HepG2 (cell line): Measurements from ENCODE around the gene RRP36. TPM values are rescaled to one million over a fixed set of nuclear protein-coding genes. Genes with fewer than 3 reads are reported as not detected.

Experiments used
- BRCA1 ChIP-seq: sonication (generic); formaldehyde crosslinking; IDR thresholded peaks from 2 replicates; pipeline ENCODE4 v1.4.0; 2020; ENCODE audit warnings: missing genetic modification reagents
- EED ChIP-seq: sonication (generic); formaldehyde crosslinking; IDR thresholded peaks from 2 replicates; pipeline ENCODE4 v1.5.0; 2020; ENCODE audit warnings: mild to moderate bottlenecking, missing genetic modification reagents
- ELF4 ChIP-seq: sonication (generic); formaldehyde crosslinking; IDR thresholded peaks from 2 replicates; pipeline ENCODE4 v1.5.0; 2020; ENCODE audit warnings: missing genetic modification reagents, mild to moderate bottlenecking, moderate library complexity, borderline replicate concordance
- FOXA3 ChIP-seq: IDR thresholded peaks from 2 replicates; pipeline ENCODE4 v1.6.1; 2016; ENCODE audit warnings: missing genetic modification reagents, missing compliant biosample characterization
- FOXK2 ChIP-seq: fragments of 450-650 bp; IDR thresholded peaks from 2 replicates; pipeline ENCODE4 v1.6.1; 2016
- HCFC1 ChIP-seq: fragments of 150-350 bp; IDR thresholded peaks from 2 replicates; pipeline ENCODE4 v1.6.1; 2014; ENCODE audit warnings: low read depth, low read length
- KLF13 ChIP-seq: sonication (generic); formaldehyde crosslinking; IDR thresholded peaks from 2 replicates; pipeline ENCODE4 v1.4.0; 2020; ENCODE audit warnings: mild to moderate bottlenecking, missing genetic modification reagents
- MAFG ChIP-seq: sonication (generic); formaldehyde crosslinking; IDR thresholded peaks from 2 replicates; pipeline ENCODE4 v1.5.1; 2020; ENCODE audit warnings: mild to moderate bottlenecking, missing genetic modification reagents
- MAZ ChIP-seq, 2 experiments: sonication (generic) in 1 of 2; formaldehyde crosslinking in 1 of 2; IDR thresholded peaks; 2 replicates each; pipeline versions ENCODE4 v1.5.0 to v1.6.1; 2012 to 2020; ENCODE audit warnings: low read depth in 2 of 2, mild to moderate bottlenecking in 2 of 2, borderline replicate concordance in 1 of 2, improper control_type of control experiment in 1 of 2, low read length in 1 of 2, missing genetic modification reagents in 1 of 2, moderate library complexity in 1 of 2
- NONO ChIP-seq, 2 experiments: fragments of 450-650 bp in 1 of 2; sonication (generic) in 1 of 2; formaldehyde crosslinking in 1 of 2; IDR thresholded peaks in 1 of 2; conservative IDR thresholded peaks in 1 of 2; 2 replicates each; pipeline versions ENCODE4 v1.6.1 to v1.8.0; 2017 to 2022; ENCODE audit warnings: mild to moderate bottlenecking in 1 of 2, missing genetic modification reagents in 1 of 2, moderate library complexity in 1 of 2
- NR2F6 ChIP-seq, 2 experiments: IDR thresholded peaks; 2 replicates each; pipeline ENCODE4 v1.6.1; 2016; ENCODE audit warnings: antibody characterized with exemption in 1 of 2, mild to moderate bottlenecking in 1 of 2
- ONECUT2 ChIP-seq: sonication (generic); formaldehyde crosslinking; IDR thresholded peaks from 2 replicates; pipeline ENCODE4 v1.4.0; 2020; ENCODE audit warnings: missing genetic modification reagents
- PTBP1 ChIP-seq: fragments of 200-400 bp; formaldehyde crosslinking; IDR thresholded peaks from 2 replicates; pipeline ENCODE4 v1.6.1; 2018; ENCODE audit warnings: low read length, low read depth; ENCODE audit not compliant: poor library complexity, severe bottlenecking
- RBM39 ChIP-seq: fragments of 200-400 bp; formaldehyde crosslinking; IDR thresholded peaks from one replicate; pipeline ENCODE4 v1.6.1; 2018; ENCODE audit warnings: antibody characterized with exemption, mild to moderate bottlenecking, low read depth, low read length; ENCODE audit not compliant: poor library complexity, severe bottlenecking
- SRSF1 ChIP-seq: fragments of 200-400 bp; formaldehyde crosslinking; optimal IDR thresholded peaks from 2 replicates; pipeline ENCODE3; 2017; ENCODE audit warnings: mild to moderate bottlenecking, low read depth, low read length, moderate library complexity
- SRY ChIP-seq: sonication (generic); formaldehyde crosslinking; IDR thresholded peaks from 2 replicates; pipeline ENCODE4 v1.8.0; 2022; ENCODE audit warnings: mild to moderate bottlenecking, missing genetic modification reagents
- TSC22D2 ChIP-seq: sonication (generic); formaldehyde crosslinking; IDR thresholded peaks from 2 replicates; pipeline ENCODE4 v1.5.1; 2020; ENCODE audit warnings: missing genetic modification reagents, mild to moderate bottlenecking, borderline replicate concordance
- XRCC5 ChIP-seq: fragments of 200-400 bp; formaldehyde crosslinking; optimal IDR thresholded peaks from 2 replicates; pipeline ENCODE3; 2017; ENCODE audit warnings: mild to moderate bottlenecking, low read length
- ZBTB20 ChIP-seq: sonication (generic); formaldehyde crosslinking; IDR thresholded peaks from 2 replicates; pipeline ENCODE4 v1.8.1; 2023; ENCODE audit warnings: missing genetic modification reagents, low read depth, mild to moderate bottlenecking, borderline replicate concordance
- ZFP36L1 ChIP-seq: sonication (generic); formaldehyde crosslinking; IDR thresholded peaks from 2 replicates; pipeline ENCODE4 v1.8.0; 2022; ENCODE audit warnings: mild to moderate bottlenecking, missing genetic modification reagents, moderate library complexity
- ZNF430 ChIP-seq: sonication (generic); formaldehyde crosslinking; IDR thresholded peaks from 2 replicates; pipeline ENCODE4 v1.9.0; 2021; ENCODE audit warnings: mild to moderate bottlenecking, missing genetic modification reagents
- ZNF564 ChIP-seq: sonication (generic); formaldehyde crosslinking; IDR thresholded peaks from 2 replicates; pipeline ENCODE4 v1.8.1; 2023; ENCODE audit warnings: mild to moderate bottlenecking, missing genetic modification reagents
- ZNF747 ChIP-seq: sonication (generic); formaldehyde crosslinking; IDR thresholded peaks from 2 replicates; pipeline ENCODE4 v1.8.1; 2023; ENCODE audit warnings: missing genetic modification reagents, mild to moderate bottlenecking, borderline replicate concordance
- polyA plus RNA-seq, 8 experiments: library from polyadenylated mRNA; depleted of rRNA in 3 of 8; stranded (reverse) in 7 of 8; unstranded in 1 of 8; fragments of >200 nt; fragmentation: Illumina TruSeq in 4 of 8; extraction: Trizol in 4 of 8; gene quantifications; 2 replicates each; pipeline versions ENCODE4 v1.2.1 to v1.2.3, GENCODE V29; 2011 to 2016; ENCODE audit warnings: low read depth in 4 of 8, missing spikeins in 1 of 8, mixed read lengths in 1 of 8; ENCODE audit not compliant: insufficient read depth in 1 of 8
- total RNA-seq, 5 experiments: library from RNA; depleted of rRNA; stranded (reverse); fragments of >200 nt; fragmentation: Illumina TruSeq; extraction: Trizol; gene quantifications; 2 replicates each; pipeline ENCODE4 v1.2.3, GENCODE V29; 2016; ENCODE audit warnings: low read depth in 1 of 5
- TF ChIP-seq, protein P1 (sequence below): sonication (generic); formaldehyde crosslinking; IDR thresholded peaks from 2 replicates; pipeline ENCODE4 v1.9.0; 2021; ENCODE audit warnings: missing genetic modification reagents, mild to moderate bottlenecking, borderline replicate concordance
- TF ChIP-seq, protein P2 (sequence below): sonication (generic); formaldehyde crosslinking; IDR thresholded peaks from 2 replicates; pipeline ENCODE4 v1.4.0; 2020; ENCODE audit warnings: mild to moderate bottlenecking, missing genetic modification reagents
- TF ChIP-seq, protein P3 (sequence below): fragments of 450-650 bp; IDR thresholded peaks from 2 replicates; pipeline ENCODE4 v1.6.1; 2016

The RRP36 gene
- total and polyA plus RNA-seq, 2 of the 13 experiments (the other 11 are each of a cell fraction or from before 2014, with no cell fraction given) = 29.5 to 144 TPM

DNA sequence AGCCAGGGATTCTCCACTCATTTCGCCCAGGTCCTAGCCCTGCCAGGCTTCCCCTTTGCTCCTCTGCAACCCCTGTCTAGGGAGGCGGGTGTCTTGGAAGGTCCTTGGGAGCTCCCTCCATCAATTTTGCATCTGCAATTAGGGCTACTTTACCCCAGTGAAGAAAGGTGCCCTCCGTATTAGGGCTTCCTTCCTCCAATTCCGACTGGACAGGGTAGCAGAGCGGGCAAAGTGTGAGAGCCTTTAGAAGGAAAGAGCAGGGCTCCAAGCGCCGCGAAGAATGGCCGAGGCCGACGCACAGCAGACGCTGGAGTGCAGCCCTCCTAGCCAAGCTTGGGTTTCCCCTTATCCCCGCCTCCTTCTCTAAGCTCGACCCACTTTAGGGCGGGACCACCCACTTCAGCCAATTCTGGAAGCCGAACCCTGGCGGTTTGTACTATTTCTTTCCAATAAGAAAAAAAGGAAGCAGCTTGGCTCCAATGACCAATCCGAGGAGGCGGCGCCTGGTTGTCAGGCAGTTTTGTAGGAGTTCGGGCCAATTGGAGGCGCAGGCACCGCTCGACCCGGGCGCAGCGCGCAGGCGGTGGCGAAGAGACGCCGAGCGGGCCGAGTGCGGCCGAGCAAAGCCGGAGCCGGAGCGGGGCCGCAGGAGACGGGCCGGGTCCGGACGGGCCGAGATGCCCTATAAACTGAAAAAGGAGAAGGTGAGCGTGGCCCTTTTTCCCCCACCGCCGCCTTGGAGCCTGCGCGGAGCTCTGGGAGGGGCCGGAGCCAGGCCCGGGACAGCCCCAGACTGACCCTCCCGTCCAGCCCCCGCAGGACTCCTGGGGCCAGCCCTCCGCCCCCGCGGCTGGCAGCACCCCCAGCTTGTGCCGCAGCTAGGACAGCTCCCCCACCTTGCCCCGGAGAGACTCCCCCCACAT is 37.2 kb upstream of the RRP36 start, which contains the start of gene PPP2R5D (continued):
- TF ChIP-seq XRCC5 (peak; percentile 78), NONO (IDR thresholded peaks at IDR 0.05) (no peak), NONO (CRISPR knock-in tag; conservative IDR thresholded peaks at IDR 0.05) (no peak), KLF13 (CRISPR knock-in tag) (no peak), ONECUT2 (CRISPR knock-in tag) (no peak), EED (CRISPR knock-in tag) (no peak), ZFP36L1 (no peak), NR2F6 (IDR thresholded peaks at IDR 0.05) (no peak), NR2F6 (CRISPR knock-in tag; IDR thresholded peaks at IDR 0.05) (0 out of 2 replicates have a peak, but pooled peaks have one; percentile 5), ELF4 (CRISPR knock-in tag) (no peak), ZBTB20 (CRISPR knock-in tag) (no peak), BRCA1 (CRISPR knock-in tag) (peak; percentile 85), PTBP1 (no peak), MAFG (CRISPR knock-in tag) (no peak), MAZ (IDR thresholded peaks at IDR 0.05; ENCODE audit: borderline replicate concordance, low read depth, low read length) (no peak), MAZ (CRISPR knock-in tag; IDR thresholded peaks at IDR 0.05; ENCODE audit: low read depth) (peak; percentile 59), SRY (no peak), FOXK2 (no peak), HCFC1 (no peak), ZNF564 (CRISPR knock-in tag) (no peak), FOXA3 (CRISPR knock-in tag) (0 out of 2 replicates have a peak, but pooled peaks have one; percentile 13), ZNF747 (CRISPR knock-in tag) (no peak), ZNF430 (peak; percentile 24; the same call in 1 of the 2 replicates), SRSF1 (peak; percentile 52), RBM39 (peak; percentile 80), TSC22D2 (CRISPR knock-in tag) (no peak)
- TF ChIP-seq, protein P1, sequence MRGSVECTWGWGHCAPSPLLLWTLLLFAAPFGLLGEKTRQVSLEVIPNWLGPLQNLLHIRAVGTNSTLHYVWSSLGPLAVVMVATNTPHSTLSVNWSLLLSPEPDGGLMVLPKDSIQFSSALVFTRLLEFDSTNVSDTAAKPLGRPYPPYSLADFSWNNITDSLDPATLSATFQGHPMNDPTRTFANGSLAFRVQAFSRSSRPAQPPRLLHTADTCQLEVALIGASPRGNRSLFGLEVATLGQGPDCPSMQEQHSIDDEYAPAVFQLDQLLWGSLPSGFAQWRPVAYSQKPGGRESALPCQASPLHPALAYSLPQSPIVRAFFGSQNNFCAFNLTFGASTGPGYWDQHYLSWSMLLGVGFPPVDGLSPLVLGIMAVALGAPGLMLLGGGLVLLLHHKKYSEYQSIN (CRISPR knock-in tag) = no peak
- TF ChIP-seq, protein P2, sequence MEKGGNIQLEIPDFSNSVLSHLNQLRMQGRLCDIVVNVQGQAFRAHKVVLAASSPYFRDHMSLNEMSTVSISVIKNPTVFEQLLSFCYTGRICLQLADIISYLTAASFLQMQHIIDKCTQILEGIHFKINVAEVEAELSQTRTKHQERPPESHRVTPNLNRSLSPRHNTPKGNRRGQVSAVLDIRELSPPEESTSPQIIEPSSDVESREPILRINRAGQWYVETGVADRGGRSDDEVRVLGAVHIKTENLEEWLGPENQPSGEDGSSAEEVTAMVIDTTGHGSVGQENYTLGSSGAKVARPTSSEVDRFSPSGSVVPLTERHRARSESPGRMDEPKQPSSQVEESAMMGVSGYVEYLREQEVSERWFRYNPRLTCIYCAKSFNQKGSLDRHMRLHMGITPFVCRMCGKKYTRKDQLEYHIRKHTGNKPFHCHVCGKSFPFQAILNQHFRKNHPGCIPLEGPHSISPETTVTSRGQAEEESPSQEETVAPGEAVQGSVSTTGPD = no peak
- TF ChIP-seq, protein P3, sequence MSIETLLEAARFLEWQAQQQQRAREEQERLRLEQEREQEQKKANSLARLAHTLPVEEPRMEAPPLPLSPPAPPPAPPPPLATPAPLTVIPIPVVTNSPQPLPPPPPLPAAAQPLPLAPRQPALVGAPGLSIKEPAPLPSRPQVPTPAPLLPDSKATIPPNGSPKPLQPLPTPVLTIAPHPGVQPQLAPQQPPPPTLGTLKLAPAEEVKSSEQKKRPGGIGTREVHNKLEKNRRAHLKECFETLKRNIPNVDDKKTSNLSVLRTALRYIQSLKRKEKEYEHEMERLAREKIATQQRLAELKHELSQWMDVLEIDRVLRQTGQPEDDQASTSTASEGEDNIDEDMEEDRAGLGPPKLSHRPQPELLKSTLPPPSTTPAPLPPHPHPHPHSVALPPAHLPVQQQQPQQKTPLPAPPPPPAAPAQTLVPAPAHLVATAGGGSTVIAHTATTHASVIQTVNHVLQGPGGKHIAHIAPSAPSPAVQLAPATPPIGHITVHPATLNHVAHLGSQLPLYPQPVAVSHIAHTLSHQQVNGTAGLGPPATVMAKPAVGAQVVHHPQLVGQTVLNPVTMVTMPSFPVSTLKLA = no peak
